ENCODE results near the gene DCUN1D1. TPM values are rescaled to one million over a fixed set of nuclear protein-coding genes. Genes with fewer than 3 reads are reported as not detected.
"Not testable (repeated sequence)": the region's sequence is repeated elsewhere in the genome, so short reads cannot be mapped to it uniquely, and the experiment has no call there.

DCUN1D1 gene
- total RNA-seq, 4 donors from 2014 or later, result 16.7 to 25.9 (median 19.6) TPM

DNA sequence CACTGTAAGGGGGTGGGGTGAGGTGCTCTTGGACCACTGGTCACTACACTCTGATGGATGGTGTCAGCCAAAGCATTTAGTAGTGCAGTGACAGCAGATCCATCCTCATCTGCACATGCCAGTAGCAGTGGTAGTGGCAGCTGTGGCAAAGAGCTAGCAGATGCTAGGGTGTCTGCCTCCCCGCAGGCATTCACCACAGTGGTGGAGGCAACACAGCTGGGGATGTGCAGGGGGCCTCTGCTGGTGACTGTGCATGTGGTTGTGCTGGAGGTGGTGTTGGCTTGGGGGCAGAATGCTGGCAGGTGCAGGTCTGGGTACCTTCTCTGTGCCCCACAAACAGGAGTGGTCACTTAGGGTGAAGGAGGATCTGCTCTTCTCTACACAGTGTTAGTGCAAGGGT lies 19.4 kb upstream of the DCUN1D1 start:
- 67 to 88% methylated on average over 1 of the region's 1 CpG for WGBS, 2 donors
- H3K4me3 ChIP-seq (ENCODE audit: low read depth, poor library complexity, severe bottlenecking), result no peak overlapping the region
- DNase-seq (ENCODE audit: low spot score in 2 of 2), result no peak
- intact Hi-C loops (cut with DNase I; ENCODE audit: low total_unique reads), result no loop called here
- TF ChIP-seq, protein P1, sequence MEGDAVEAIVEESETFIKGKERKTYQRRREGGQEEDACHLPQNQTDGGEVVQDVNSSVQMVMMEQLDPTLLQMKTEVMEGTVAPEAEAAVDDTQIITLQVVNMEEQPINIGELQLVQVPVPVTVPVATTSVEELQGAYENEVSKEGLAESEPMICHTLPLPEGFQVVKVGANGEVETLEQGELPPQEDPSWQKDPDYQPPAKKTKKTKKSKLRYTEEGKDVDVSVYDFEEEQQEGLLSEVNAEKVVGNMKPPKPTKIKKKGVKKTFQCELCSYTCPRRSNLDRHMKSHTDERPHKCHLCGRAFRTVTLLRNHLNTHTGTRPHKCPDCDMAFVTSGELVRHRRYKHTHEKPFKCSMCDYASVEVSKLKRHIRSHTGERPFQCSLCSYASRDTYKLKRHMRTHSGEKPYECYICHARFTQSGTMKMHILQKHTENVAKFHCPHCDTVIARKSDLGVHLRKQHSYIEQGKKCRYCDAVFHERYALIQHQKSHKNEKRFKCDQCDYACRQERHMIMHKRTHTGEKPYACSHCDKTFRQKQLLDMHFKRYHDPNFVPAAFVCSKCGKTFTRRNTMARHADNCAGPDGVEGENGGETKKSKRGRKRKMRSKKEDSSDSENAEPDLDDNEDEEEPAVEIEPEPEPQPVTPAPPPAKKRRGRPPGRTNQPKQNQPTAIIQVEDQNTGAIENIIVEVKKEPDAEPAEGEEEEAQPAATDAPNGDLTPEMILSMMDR (IDR thresholded peaks at IDR 0.05), result no peak
- TF ChIP-seq POLR2A (IDR thresholded peaks at IDR 0.05), result no peak

DNA sequence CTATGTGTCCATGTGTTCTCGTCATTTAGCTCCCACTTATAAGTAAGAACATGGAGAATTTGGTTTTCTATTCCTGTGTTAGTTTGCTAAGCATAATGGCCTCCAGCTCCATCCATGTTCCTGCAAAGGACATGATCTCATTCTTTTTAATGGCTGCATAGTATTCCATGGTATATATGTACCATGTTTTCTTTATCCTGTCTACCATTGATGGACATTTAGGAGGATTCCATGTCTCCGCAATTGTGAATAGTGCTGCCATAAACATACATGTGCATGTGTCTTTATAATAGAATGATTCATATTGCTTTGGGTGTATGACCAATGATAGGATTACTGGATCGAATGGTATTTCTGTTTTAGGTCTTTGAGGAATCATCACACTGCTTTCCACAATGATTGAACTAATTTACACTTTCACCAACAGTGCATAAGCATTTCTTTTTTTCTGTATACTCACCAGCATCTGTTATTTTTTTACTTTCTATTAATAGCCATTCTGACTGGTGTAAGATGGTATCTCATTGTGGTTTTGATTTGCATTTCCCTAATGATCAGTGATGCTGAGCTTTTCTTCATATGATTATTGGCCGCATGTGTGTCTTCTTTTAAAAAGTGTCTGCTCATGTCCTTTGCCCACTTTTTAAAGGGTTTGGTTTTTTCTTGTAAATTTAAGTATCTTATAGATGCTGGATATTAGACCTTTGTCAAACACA lies 13.3 kb upstream of the DCUN1D1 start:
- WGBS, 2 donors, result 88 to 91% methylated on average over 4 of the region's 4 CpGs
- H3K4me3 ChIP-seq (ENCODE audit: low read depth, poor library complexity, severe bottlenecking); intact Hi-C loops (cut with DNase I; ENCODE audit: low total_unique reads); DNase-seq (ENCODE audit: low spot score in 2 of 2): not testable (repeated sequence)

DNA sequence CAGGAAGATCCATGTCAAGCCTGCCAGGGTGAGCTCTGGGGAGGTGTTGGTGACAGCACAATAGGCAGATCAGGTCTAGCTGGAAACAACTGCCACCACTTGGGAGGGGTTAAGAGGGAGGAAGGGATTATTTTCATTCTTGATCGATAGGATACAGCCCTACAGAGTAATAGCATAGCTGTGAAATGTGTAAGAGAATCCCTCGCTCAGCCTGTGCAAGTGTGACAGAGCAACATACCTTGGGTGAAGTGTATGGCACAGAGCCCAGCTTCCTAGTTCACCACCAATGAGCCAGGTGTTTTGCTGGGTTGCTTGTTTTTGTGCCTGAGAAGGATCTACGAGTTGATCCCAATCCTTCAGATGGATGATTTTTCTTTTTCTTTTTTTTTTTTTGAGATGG lies 9.2 kb upstream of the DCUN1D1 start:
- TF ChIP-seq, protein P1 (IDR thresholded peaks at IDR 0.05), result no peak
- TF ChIP-seq POLR2A (IDR thresholded peaks at IDR 0.05), result no peak
- intact Hi-C loops (cut with DNase I; ENCODE audit: low total_unique reads), result no loop called here
- no peak for DNase-seq (ENCODE audit: low spot score in 2 of 2)
- 60 to 72% methylated on average over 3 of the region's 3 CpGs for WGBS, 2 donors
- no peak overlapping the region for H3K4me3 ChIP-seq (ENCODE audit: low read depth, poor library complexity, severe bottlenecking)

DNA sequence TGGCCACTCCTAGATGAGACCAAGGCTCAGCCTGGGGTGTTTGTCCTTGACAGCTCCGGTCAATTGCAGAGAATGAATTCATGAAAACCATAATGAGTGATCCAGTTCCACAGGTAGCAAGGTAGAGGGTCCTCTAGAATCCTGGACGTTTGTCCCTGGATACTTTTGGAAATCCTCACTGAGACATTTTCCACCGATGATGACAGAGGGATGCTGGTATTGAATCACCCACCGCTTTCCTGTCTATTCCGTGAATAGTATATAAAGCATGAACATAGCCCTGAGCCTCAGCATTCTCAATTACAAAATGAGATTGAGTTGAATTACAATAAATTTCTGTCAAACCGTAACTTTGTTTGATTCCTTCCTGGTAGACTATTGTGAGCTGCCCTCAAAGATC lies 5.7 kb upstream of the DCUN1D1 start:
- TF ChIP-seq, protein P1 (IDR thresholded peaks at IDR 0.05), result no peak
- TF ChIP-seq POLR2A (IDR thresholded peaks at IDR 0.05), result no peak
- 87 to 88% methylated on average over 6 of the region's 6 CpGs for WGBS, 2 donors
- no peak overlapping the region for H3K4me3 ChIP-seq (ENCODE audit: low read depth, poor library complexity, severe bottlenecking)
- DNase-seq (ENCODE audit: low spot score in 2 of 2), result no peak
- intact Hi-C loops (cut with DNase I; ENCODE audit: low total_unique reads), result no loop called here

DNA sequence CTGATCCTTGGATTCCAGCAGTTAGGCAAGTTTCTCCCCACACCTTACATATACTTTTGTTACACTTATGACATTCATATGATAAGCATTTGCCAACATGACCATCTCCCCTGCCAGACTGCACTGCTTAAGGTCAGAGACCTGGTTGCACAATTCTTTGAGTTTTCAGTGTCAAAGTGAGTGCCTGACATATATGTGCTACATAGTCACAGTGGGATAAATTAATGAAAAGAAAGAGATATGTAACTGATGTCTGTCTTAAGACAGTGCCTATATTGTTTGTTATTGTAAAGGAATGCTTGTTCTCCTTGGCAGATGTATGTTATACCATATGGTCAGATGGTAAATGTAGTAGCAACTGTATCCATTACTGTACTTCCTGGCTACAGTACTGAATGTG lies 3.5 kb upstream of the DCUN1D1 start:
- H3K4me3 ChIP-seq (ENCODE audit: low read depth, poor library complexity, severe bottlenecking), result no peak overlapping the region
- TF ChIP-seq, protein P1 (IDR thresholded peaks at IDR 0.05), result no peak
- TF ChIP-seq POLR2A (IDR thresholded peaks at IDR 0.05), result no peak
- intact Hi-C loops (cut with DNase I; ENCODE audit: low total_unique reads), result no loop called here
- no peak for DNase-seq (ENCODE audit: low spot score in 2 of 2)

DNA sequence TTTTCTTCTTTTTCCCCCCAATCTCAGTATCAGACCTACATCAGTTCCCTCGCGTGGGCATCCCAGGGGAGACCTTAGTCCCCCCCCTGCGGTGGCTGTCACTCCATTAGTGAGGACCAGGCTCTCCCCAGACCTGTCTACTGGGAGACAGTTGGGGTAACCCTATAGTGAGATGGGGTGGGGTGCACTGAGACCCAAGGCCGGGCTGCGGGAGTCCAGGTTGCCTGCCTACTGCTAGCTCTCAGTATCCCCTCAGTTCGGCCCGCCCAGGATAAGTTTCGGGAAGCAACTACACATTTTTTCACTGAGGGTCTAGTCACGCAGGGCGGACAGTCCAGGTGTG lies 671 bp upstream of the DCUN1D1 start:
- TF ChIP-seq, protein P1 (IDR thresholded peaks at IDR 0.05), result no peak
- TF ChIP-seq POLR2A (IDR thresholded peaks at IDR 0.05), result no peak
- no peak for DNase-seq (ENCODE audit: low spot score in 2 of 2)
- peak overlapping the region; percentile 68 for H3K4me3 ChIP-seq (ENCODE audit: low read depth, poor library complexity, severe bottlenecking)
- intact Hi-C loops (cut with DNase I; ENCODE audit: low total_unique reads), result no loop called here
- WGBS, 2 donors, result 64 to 65% methylated on average over 9 to 10 of the region's 10 CpGs

All from lower leg skin (tissue), 4 donors.